ENCODE measurements around the gene PRDM1.

GRCh38 chr6:106101466-106101865 lies 15.3 kb downstream of the PRDM1 start:
- TF ChIP-seq ZNF384 (IDR thresholded peaks at IDR 0.05) (no peak), FOXM1 (IDR thresholded peaks at IDR 0.05; ENCODE audit: borderline replicate concordance) (no peak), FOXA1 (IDR thresholded peaks at IDR 0.05) (no peak)

All from HEK293T (cell line).